Muscle layer of duodenum (tissue), 2 donors: ENCODE results near the gene CNPY1.

Experiments
- H3K27ac ChIP-seq: one replicate; pipeline ENCODE4 v1.7.0; 2013; ENCODE audit warnings: mild to moderate bottlenecking, low read length
- H3K27me3 ChIP-seq: one replicate; pipeline ENCODE4 v1.7.0; 2013; ENCODE audit warnings: low read depth, mild to moderate bottlenecking, control low read depth, low read length
- H3K36me3 ChIP-seq, 2 donors: one replicate each; pipeline ENCODE4 v1.7.0; 2013; ENCODE audit warnings: low read length in 2 of 2, control low read depth in 1 of 2, mild to moderate bottlenecking in 1 of 2; ENCODE audit not compliant: insufficient read depth in 2 of 2, control insufficient read depth in 1 of 2
- H3K4me1 ChIP-seq, 2 donors: one replicate each; pipeline ENCODE4 v1.7.0; 2013; ENCODE audit warnings: low read length in 2 of 2, mild to moderate bottlenecking in 2 of 2, control low read depth in 1 of 2, moderate library complexity in 1 of 2; ENCODE audit not compliant: insufficient read depth in 2 of 2, control insufficient read depth in 1 of 2
- H3K4me3 ChIP-seq, 2 donors: one replicate each; pipeline ENCODE4 v1.7.0; 2013; ENCODE audit warnings: low read length in 2 of 2, low read depth in 1 of 2, mild to moderate bottlenecking in 1 of 2
- H3K9me3 ChIP-seq, 2 donors: one replicate each; pipeline ENCODE4 v1.7.0; 2013; ENCODE audit warnings: low read length in 2 of 2, control low read depth in 1 of 2, mild to moderate bottlenecking in 1 of 2; ENCODE audit not compliant: control insufficient read depth in 1 of 2
- donor health status: healthy.

Gene CNPY1

DNA sequence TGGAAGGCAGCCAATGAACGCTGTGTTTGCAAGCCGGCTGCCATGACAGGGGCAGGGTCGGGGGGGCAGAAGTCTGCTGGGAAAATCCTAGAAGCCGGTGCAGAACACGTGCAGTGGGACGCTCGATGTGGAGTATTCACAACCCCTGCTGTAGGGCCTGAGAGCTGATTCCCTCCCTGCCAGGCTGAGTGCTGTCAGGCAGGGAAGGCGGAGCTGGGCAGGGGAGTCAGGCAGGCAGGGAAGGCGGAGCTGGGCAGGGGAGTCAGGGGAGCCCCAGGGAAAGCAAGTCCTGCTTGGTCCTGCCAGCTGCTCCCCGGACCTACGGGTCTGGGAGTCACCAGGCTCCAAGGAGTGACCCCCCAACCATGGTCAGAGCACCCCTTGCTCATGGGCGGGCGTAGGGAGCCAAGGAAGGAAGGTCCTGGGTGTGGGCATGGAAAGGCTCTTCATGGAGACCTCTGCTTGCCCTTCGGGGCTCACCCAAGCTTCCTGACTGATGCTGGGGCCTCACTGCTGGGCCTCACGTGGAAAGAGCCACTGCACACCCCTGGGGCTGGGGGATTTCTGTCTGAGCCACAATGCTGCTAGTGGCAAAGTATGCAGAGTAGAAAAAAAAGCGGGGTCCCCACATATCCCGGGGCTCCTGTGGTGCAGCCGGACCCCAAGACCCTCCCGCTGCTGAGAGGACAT, 4.2 kb downstream of the CNPY1 start:
- Histone ChIP-seq H3K27ac (no peak overlapping the region), H3K36me3 (no peaks in the 10 kb centered on the region), H3K4me1 (no peaks in the 10 kb centered on the region), H3K27me3 (no peaks in the 10 kb centered on the region), H3K9me3 (no peaks in the 10 kb centered on the region), H3K4me3 (no peak overlapping the region)

DNA sequence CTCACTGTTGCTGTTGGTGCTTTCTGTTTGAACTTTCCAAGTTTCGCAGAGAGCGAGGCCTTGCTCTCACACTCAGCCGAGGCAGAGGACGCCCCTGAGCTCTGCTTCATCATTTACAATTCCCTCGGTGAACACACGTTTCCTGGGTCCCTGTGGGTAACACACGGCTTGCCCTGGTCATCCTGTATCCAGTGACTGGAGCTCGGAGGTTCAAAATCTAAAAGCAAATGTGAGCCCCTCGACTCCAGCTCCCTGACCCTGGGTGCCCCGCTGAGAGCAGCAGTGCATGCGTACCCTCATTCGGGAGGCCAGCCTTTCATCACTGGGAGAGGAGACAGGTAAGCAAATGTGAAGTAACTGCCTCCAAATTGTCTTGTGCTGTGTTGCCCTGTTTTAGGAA, 5.8 kb downstream of the CNPY1 start:
- no peak overlapping the region for H3K27ac ChIP-seq
- H3K36me3 ChIP-seq, result no peaks in the 10 kb centered on the region
- H3K9me3 ChIP-seq, result peaks cover 0 to 5% of the 10 kb centered on the region in 2 donors
- H3K4me1 ChIP-seq, result no peaks in the 10 kb centered on the region
- H3K4me3 ChIP-seq, result no peak overlapping the region
- H3K27me3 ChIP-seq, result no peaks in the 10 kb centered on the region

DNA sequence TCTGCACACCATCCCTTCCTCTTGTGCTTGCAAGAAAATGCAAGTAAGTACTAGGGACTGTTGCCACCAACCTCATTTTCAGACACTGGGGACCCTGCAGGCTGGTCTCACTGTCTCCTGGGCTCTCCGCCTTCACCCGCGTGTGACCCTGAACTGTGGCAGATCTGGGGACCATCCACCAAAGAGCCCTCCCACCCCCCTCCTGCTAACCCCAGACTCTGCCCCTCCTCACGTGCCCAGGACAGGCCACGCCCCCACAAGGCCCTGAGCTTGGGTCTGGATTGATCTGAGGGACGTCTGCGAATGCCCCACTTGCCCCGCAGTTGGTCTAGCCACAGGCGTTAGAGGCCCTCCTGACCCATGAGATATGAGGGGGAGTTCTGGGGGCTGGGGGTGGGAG, 8.1 kb downstream of the CNPY1 start:
- Histone ChIP-seq H3K4me3 (no peak overlapping the region), H3K9me3 (peaks cover 0 to 5% of the 10 kb centered on the region in 2 donors), H3K27ac (no peak overlapping the region), H3K4me1 (peaks cover 4 to 5% of the 10 kb centered on the region in 2 donors), H3K27me3 (peaks cover 13% of the 10 kb centered on the region), H3K36me3 (no peaks in the 10 kb centered on the region)

DNA sequence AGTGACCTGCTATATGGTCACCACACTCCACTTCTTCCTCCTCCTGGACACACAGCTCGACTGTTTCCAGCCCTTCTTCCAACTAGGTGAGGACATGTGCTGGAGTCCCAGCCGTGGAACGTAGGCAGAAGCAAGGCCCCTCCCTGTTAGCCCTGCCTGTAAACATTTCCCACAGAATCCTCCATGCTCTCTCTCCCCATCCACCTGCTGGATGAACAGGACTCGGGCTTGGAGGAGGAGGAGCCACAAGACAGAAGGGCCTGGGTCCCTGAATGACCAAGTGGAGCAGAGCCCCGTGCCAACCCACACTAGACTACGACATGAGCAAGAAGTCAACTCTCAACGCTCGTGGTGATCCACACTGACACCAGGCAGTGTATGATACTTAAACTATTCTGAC, 9.9 kb downstream of the CNPY1 start:
- Histone ChIP-seq H3K4me1 (peaks cover 4 to 10% of the 10 kb centered on the region in 2 donors), H3K27me3 (peaks cover 29% of the 10 kb centered on the region), H3K9me3 (peaks cover 0 to 5% of the 10 kb centered on the region in 2 donors), H3K36me3 (no peaks in the 10 kb centered on the region), H3K27ac (no peak overlapping the region), H3K4me3 (no peak overlapping the region)

DNA sequence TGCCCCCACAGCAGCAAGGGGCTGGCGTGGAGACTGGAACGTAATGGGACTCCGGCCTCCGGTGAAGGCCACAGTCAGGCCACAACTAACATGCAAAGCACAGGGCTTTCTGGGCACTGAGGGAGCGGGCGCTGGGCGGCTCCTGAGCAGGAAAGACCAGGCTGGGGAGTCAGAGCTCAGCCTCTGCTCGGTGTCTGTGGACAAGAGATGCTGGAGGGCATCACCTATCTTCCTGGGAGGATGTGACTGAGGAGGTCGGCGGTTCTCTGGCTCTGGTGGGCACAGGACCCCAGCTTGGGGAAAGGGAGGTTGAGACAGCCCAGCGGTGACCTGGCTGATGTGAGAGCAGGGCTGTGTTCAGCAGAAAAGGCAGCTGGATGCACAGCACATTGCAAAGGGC, 11.7 kb downstream of the CNPY1 start:
- Histone ChIP-seq H3K27me3 (peaks cover 44% of the 10 kb centered on the region), H3K4me3 (no peak overlapping the region), H3K27ac (no peak overlapping the region), H3K36me3 (no peaks in the 10 kb centered on the region), H3K4me1 (peaks cover 4 to 10% of the 10 kb centered on the region in 2 donors), H3K9me3 (peaks cover 0 to 5% of the 10 kb centered on the region in 2 donors)

DNA sequence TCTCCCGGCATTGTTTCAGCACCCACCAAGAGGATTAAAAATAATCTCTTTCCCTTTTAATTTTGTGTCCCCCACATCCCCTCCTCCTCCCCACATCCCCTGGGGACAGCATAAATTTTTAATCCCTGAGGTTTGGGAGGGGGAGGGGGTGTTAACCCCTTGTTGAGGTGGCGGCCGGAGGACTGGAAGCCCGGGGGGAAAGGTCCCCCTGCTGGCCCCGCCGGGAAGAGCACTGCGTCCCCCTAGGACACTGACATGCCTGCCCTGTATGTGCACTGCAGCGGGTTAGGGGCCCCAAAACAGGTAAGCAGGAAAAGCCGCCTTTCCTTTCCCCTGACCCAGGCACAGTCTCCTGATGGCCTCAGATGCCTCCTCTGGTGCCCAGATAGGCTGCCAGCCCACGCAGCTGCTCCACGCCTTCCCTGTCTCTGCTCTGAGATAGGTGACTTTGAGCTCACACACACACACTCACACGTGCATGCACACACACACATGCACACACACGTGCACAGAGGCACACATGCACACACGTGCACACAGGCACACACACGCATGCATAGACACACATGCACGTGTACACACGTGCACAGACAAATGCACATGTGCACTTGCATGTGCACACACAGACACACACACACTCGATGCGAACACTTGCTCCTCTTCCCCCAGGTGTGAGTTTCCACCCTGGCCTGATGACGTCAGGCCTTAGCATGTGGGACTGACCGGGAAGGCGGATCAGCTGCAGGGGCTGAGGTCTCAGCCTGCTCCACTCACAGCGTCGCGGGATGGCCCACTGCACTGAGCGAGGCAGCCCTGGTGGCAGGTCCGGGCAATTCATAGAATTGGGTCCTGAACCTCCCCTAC, 12.3 kb downstream of the CNPY1 start:
- Histone ChIP-seq H3K9me3 (peaks cover 0 to 5% of the 10 kb centered on the region in 2 donors), H3K4me1 (peaks cover 4 to 10% of the 10 kb centered on the region in 2 donors), H3K27me3 (peaks cover 44% of the 10 kb centered on the region), H3K4me3 (peak overlapping the region in 1 of 2 donors; percentile 21), H3K27ac (no peak overlapping the region), H3K36me3 (no peaks in the 10 kb centered on the region)

DNA sequence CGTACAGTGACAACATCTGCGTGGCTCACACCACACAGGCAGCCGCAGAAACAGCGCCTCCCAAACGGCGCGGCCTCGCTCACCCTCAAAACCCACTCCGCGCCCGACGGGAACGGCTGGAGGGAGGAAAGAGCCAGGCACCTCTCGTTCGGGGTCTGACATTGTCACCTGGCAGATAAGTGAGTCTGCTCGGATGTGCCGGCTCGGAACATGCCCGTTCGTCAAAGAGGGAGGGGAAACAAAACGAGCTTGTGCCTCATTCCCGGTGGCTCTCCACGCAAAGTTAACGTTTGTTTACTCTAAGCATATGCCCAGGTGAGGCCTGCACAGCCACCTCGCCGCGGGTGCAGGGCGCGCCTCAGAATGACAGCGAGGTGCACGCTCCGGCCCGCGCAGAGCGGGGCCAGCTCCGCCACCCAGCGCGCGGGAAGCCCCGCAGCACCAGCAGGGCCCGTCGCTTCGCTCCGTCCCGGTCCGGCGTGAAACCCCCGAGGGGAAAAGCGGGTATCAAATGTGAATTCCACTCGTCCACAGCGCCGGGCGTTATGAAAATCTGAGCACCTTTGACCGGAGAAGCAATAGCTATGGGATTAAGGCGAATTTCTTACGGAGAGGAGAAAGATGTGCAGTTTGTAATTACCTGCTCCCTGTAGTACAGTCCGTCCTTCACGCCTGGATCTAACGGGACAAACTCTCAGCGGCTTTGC, 13.1 kb downstream of the CNPY1 start:
- Histone ChIP-seq H3K4me3 (peak overlapping the region; percentile 21 to 59), H3K36me3 (no peaks in the 10 kb centered on the region), H3K9me3 (peaks cover 0 to 5% of the 10 kb centered on the region in 2 donors), H3K27ac (no peak overlapping the region), H3K4me1 (peaks cover 4 to 10% of the 10 kb centered on the region in 2 donors), H3K27me3 (peaks cover 44% of the 10 kb centered on the region)

DNA sequence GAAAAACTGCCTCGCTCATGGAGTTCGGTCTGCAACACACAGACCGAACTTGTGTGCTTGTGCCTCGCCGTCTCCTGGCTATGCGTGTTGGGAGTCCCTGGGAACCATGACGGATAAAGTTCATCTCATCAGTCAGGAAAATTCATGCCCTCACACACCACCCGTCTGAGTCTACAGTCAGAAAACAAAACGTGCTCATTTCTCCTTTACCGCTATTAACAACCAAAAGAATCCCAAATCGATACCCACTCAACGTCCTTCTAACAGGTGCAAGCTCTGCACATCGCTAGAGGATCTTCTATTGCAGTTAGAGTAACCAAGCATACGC, 13.6 kb downstream of the CNPY1 start:
- H3K27me3 ChIP-seq, result peaks cover 44% of the 10 kb centered on the region

DNA sequence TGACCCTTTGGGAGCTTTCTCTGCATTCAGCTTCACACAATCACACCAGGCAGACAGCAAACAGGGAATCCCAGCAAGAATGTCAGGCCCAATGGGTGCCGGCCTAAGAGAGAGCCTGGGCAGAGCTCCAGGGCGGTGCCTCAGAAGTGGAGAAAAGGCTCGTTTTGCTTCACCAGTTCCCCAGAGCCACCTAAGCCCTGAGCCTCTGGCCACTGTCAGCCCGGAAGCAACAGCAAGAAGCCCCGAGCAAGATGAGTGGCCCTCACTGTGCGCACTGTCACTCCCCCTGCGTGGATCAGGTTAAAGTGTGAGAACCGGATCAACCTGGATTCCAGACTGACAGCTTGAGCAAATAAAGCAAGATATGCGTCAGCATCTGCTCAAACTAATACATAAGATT, 14.7 kb downstream of the CNPY1 start:
- Histone ChIP-seq H3K27ac (no peak overlapping the region), H3K27me3 (peaks cover 44% of the 10 kb centered on the region), H3K36me3 (no peaks in the 10 kb centered on the region), H3K9me3 (peaks cover 0 to 5% of the 10 kb centered on the region in 2 donors), H3K4me1 (peaks cover 4 to 10% of the 10 kb centered on the region in 2 donors), H3K4me3 (no peak overlapping the region)

More for the DNA sequence above, 13.6 kb downstream of the CNPY1 start:
- peaks cover 0 to 5% of the 10 kb centered on the region in 2 donors for H3K9me3 ChIP-seq
- peak overlapping the region; percentile 5 to 59 for H3K4me3 ChIP-seq
- H3K4me1 ChIP-seq, result peaks cover 4 to 10% of the 10 kb centered on the region in 2 donors
- H3K36me3 ChIP-seq, result no peaks in the 10 kb centered on the region
- H3K27ac ChIP-seq, result no peak overlapping the region

DNA sequence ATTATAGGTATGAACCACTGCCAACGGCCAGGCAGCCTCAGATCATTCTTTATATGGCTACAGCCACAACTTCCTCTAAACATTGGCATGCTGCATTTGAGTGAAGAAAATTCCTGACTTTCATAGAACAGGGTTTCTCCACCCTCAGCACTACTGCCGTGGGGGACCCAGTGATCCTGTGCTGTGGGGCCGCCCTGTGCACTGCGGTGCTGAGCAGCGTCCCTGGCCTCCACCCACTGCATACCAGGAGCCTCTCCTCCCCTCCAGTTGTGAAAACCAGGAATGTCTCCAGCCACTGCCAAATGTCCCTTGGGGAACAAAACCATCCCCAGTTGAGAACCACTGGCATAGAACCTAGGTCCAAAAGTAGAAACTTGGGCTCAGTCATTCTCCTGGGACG, 15.8 kb downstream of the CNPY1 start:
- Histone ChIP-seq H3K27me3 (peaks cover 44% of the 10 kb centered on the region), H3K4me1 (peaks cover 4 to 10% of the 10 kb centered on the region in 2 donors), H3K36me3 (no peaks in the 10 kb centered on the region), H3K4me3 (no peak overlapping the region), H3K27ac (no peak overlapping the region), H3K9me3 (no peaks in the 10 kb centered on the region)

DNA sequence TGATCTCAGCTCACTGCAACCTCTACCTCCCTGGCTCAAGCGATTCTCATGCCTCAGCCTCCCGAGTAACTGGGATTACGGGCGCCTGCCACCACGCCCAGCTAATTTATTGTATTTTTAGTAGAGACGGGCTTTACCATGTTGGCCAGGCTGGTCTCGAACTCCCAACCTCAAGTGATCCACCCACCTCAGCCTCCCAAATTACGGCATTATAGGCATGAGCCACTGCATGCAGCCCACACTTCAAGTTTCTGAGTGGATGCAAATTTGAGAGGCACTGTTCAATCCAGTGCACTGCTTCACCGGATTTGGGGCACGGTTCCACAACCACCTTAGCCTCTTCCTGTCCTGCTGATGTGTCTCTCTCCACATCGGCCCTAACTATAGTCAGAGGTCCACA, 16.5 kb downstream of the CNPY1 start:
- Histone ChIP-seq H3K36me3 (no peaks in the 10 kb centered on the region), H3K4me3 (no peak overlapping the region), H3K9me3 (no peaks in the 10 kb centered on the region), H3K27ac (no peak overlapping the region), H3K27me3 (peaks cover 44% of the 10 kb centered on the region), H3K4me1 (peaks cover 4 to 10% of the 10 kb centered on the region in 2 donors)
